Stimulated activated CD8-positive, alpha-beta memory T cell treated with anti-CD3 and anti-CD28 coated beads, Interleukin-2, amount 100 ng/mL, for 48 hours (primary cell): ENCODE data around the gene TMEM45B.
"Not testable (repeated sequence)": the region's sequence is repeated elsewhere in the genome, so short reads cannot be mapped to it uniquely, and the experiment has no call there.

Experiments used
- DNase-seq, 2 donors: peaks; one replicate each; pipeline ENCODE4 v3.0.0-alpha.2; 2020; ENCODE audit warnings: low read depth in 2 of 2

The TMEM45B gene

GRCh38 chr11:129815596-129816461 is at the start of gene TMEM45B:
TSS of gene TMEM45B (plus strand) at chr11:129815848. CDS start at chr11:129852483, 36,635 bp downstream.
- DNase-seq: no peak

- DNase-seq: no peak
Measured at GRCh38 chr11:129766898-129767604, 48.6 kb upstream of the TMEM45B start.

GRCh38 chr11:129767827-129768226 is 47.8 kb upstream of the TMEM45B start:
- no peak for DNase-seq

GRCh38 chr11:129768356-129768755 is 47.3 kb upstream of the TMEM45B start:
- DNase-seq: no peak

- DNase-seq: no peak
Measured at GRCh38 chr11:129769059-129769458, 46.6 kb upstream of the TMEM45B start.

- DNase-seq: no peak
Measured at GRCh38 chr11:129770993-129771392, 44.7 kb upstream of the TMEM45B start.

GRCh38 chr11:129771456-129771855 is 44.2 kb upstream of the TMEM45B start:
- not testable (repeated sequence) for DNase-seq

- no peak for DNase-seq
Measured at GRCh38 chr11:129778877-129779276, 36.8 kb upstream of the TMEM45B start.

- DNase-seq: no peak
Measured at GRCh38 chr11:129779342-129779741, 36.3 kb upstream of the TMEM45B start.

- DNase-seq: no peak
Measured at GRCh38 chr11:129785383-129786111, 30.1 kb upstream of the TMEM45B start.

GRCh38 chr11:129786112-129786416 is 29.6 kb upstream of the TMEM45B start:
- DNase-seq: not testable (repeated sequence)

- DNase-seq: no peak
Measured at GRCh38 chr11:129787532-129788155, 28.0 kb upstream of the TMEM45B start.

- no peak for DNase-seq
Measured at GRCh38 chr11:129788278-129788677, 27.4 kb upstream of the TMEM45B start.

GRCh38 chr11:129790106-129790505 is 25.5 kb upstream of the TMEM45B start:
- no peak for DNase-seq

GRCh38 chr11:129791515-129791914 is 24.1 kb upstream of the TMEM45B start:
- no peak for DNase-seq

GRCh38 chr11:129792663-129793062 is 23.0 kb upstream of the TMEM45B start:
- DNase-seq: no peak

- no peak for DNase-seq
Measured at GRCh38 chr11:129795089-129795488, 20.6 kb upstream of the TMEM45B start.

- DNase-seq: no peak
Measured at GRCh38 chr11:129798212-129798611, 17.4 kb upstream of the TMEM45B start.

GRCh38 chr11:129800162-129800561 is 15.5 kb upstream of the TMEM45B start:
- not testable (repeated sequence) for DNase-seq

- no peak for DNase-seq
Measured at GRCh38 chr11:129800655-129801054, 15.0 kb upstream of the TMEM45B start.

- DNase-seq: no peak
Measured at GRCh38 chr11:129803533-129803932, 12.1 kb upstream of the TMEM45B start.

- DNase-seq: no peak
Measured at GRCh38 chr11:129804012-129804411, 11.6 kb upstream of the TMEM45B start.
